SK-N-SH (cell line): ENCODE results near the gene ACTRT1. TPM values are rescaled to one million over a fixed set of nuclear protein-coding genes. Genes with fewer than 3 reads are reported as not detected.

Experiments
- CTCF ChIA-PET: fragments of 300-600, 350-600 bp; formaldehyde crosslinking; extraction: SDS; loops from one replicate; lab custom pipeline; 2021; lab: Yijun Ruan, JAX
- POLR2A ChIA-PET: fragments of 350-600 bp; sonication (Branson Sonifier 250); formaldehyde crosslinking; extraction: SDS; loops from one replicate; lab custom pipeline; 2020; ENCODE audit warnings: antibody characterized with exemption, inconsistent platforms; lab: Yijun Ruan, JAX
- DNase-seq: peaks from one replicate; pipeline ENCODE4 v3.0.0; 2012
- H2AFZ ChIP-seq: fragments of 200-600 bp; sonication (generic); 2 replicates; pipeline ENCODE4 v1.8.1; 2016; ENCODE audit warnings: antibody characterized with exemption, mild to moderate bottlenecking, low read depth
- H3F3A ChIP-seq: fragments of 200-600 bp; sonication (generic); replicated peaks from 2 replicates; pipeline ENCODE3; 2016; ENCODE audit warnings: antibody characterized with exemption, mild to moderate bottlenecking; ENCODE audit not compliant: insufficient read depth
- H3K27ac ChIP-seq, 2 experiments: fragments of 200-500 bp in 1 of 2; fragments of 200-600 bp in 1 of 2; sonication (Bioruptor generic) in 1 of 2; sonication (generic), shearing (Covaris generic) in 1 of 2; 2 replicates each; pipeline versions ENCODE4 v1.5.1 to v1.6.1; 2014 to 2016; ENCODE audit warnings: low read depth in 2 of 2, inconsistent platforms in 1 of 2, low read length in 1 of 2, mild to moderate bottlenecking in 1 of 2, mixed read lengths in 1 of 2
- H3K27me3 ChIP-seq: fragments of 200-600 bp; sonication (generic), shearing (Covaris generic); 2 replicates; pipeline ENCODE4 v1.6.1; 2016; ENCODE audit warnings: mixed run types; ENCODE audit not compliant: insufficient read depth
- H3K36me3 ChIP-seq, 2 experiments: fragments of 200-500 bp in 1 of 2; fragments of 200-600 bp in 1 of 2; sonication (Bioruptor generic) in 1 of 2; sonication (generic) in 1 of 2; replicated peaks in 1 of 2; 2 replicates each; pipeline versions ENCODE3 to v1.5.1; 2014 to 2016; ENCODE audit warnings: low read length in 1 of 2, mild to moderate bottlenecking in 1 of 2; ENCODE audit not compliant: insufficient read depth in 2 of 2, control insufficient read depth in 1 of 2
- H3K4me1 ChIP-seq, 2 experiments: fragments of 200-500 bp in 1 of 2; fragments of 200-600 bp in 1 of 2; sonication (Bioruptor generic) in 1 of 2; sonication (generic), shearing (Covaris generic) in 1 of 2; 2 replicates each; pipeline versions ENCODE4 v1.5.1 to v1.6.1; 2014 to 2016; ENCODE audit warnings: low read depth in 1 of 2, low read length in 1 of 2, mixed run types in 1 of 2; ENCODE audit not compliant: insufficient read depth in 2 of 2, control insufficient read depth in 1 of 2
- H3K4me2 ChIP-seq: fragments of 200-600 bp; sonication (generic), shearing (Covaris generic); 2 replicates; pipeline ENCODE4 v1.6.1; 2017; ENCODE audit warnings: mixed run types
- H3K4me3 ChIP-seq, 2 experiments: fragments of 200-500 bp in 1 of 2; fragments of 200-600 bp in 1 of 2; sonication (Bioruptor generic) in 1 of 2; sonication (generic), shearing (Covaris generic) in 1 of 2; 2 replicates each; pipeline versions ENCODE4 v1.5.1 to v1.8.1; 2014 to 2016; ENCODE audit warnings: low read depth in 2 of 2, inconsistent platforms in 1 of 2, low read length in 1 of 2, mild to moderate bottlenecking in 1 of 2, mixed read lengths in 1 of 2, moderate library complexity in 1 of 2
- H3K79me2 ChIP-seq: fragments of 200-600 bp; sonication (generic); 2 replicates; pipeline ENCODE4 v1.8.1; 2017; ENCODE audit warnings: mild to moderate bottlenecking; ENCODE audit not compliant: insufficient read depth
- H3K9ac ChIP-seq: fragments of 200-600 bp; sonication (generic); 2 replicates; pipeline ENCODE4 v1.6.1; 2017; ENCODE audit warnings: mixed run types
- H3K9me2 ChIP-seq: fragments of 200-600 bp; sonication (generic); 2 replicates; pipeline ENCODE4 v1.6.1; 2017; ENCODE audit warnings: mixed run types
- H3K9me3 ChIP-seq: fragments of 200-600 bp; sonication (generic); 2 replicates; pipeline ENCODE4 v1.6.1; 2017; ENCODE audit warnings: mixed run types, mild to moderate bottlenecking, moderate library complexity
- H4K20me1 ChIP-seq: fragments of 200-600 bp; sonication (generic); 2 replicates; pipeline ENCODE4 v1.6.1; 2017; ENCODE audit warnings: mild to moderate bottlenecking, mixed run types; ENCODE audit not compliant: insufficient read depth
- ELF1 ChIP-seq: IDR thresholded peaks from 2 replicates; pipeline ENCODE4 v1.4.0; 2012
- EP300 ChIP-seq, 2 experiments: IDR thresholded peaks; 2 replicates each; pipeline versions ENCODE4 v1.4.0 to v1.6.1; 2012; ENCODE audit warnings: borderline replicate concordance in 1 of 2, low read depth in 1 of 2, low read length in 1 of 2
- FOSL2 ChIP-seq: IDR thresholded peaks from 2 replicates; pipeline ENCODE4 v1.4.0; 2012; ENCODE audit warnings: low read depth, mild to moderate bottlenecking, moderate library complexity, borderline replicate concordance
- FOXJ3 ChIP-seq: sonication (generic); formaldehyde crosslinking; IDR thresholded peaks from 2 replicates; pipeline ENCODE4 v1.5.1; 2020; ENCODE audit warnings: mild to moderate bottlenecking, missing genetic modification reagents
- IRF3 ChIP-seq: fragments of 150-350 bp; IDR thresholded peaks from 2 replicates; pipeline ENCODE4 v1.6.1; 2016; ENCODE audit warnings: mild to moderate bottlenecking, low read depth, low read length
- MEF2A ChIP-seq: IDR thresholded peaks from 2 replicates; pipeline ENCODE4 v1.4.0; 2012; ENCODE audit warnings: low read depth, borderline replicate concordance
- NFIC ChIP-seq: IDR thresholded peaks from 2 replicates; pipeline ENCODE4 v1.4.0; 2012; ENCODE audit warnings: borderline replicate concordance
- NRF1 ChIP-seq: IDR thresholded peaks from 2 replicates; pipeline ENCODE4 v1.6.1; 2012; ENCODE audit warnings: low read depth, mild to moderate bottlenecking, low read length
- POLR2AphosphoS5 ChIP-seq: IDR thresholded peaks from 2 replicates; pipeline ENCODE4 v1.6.1; 2012; ENCODE audit warnings: low read depth, low read length
- RFX5 ChIP-seq: IDR thresholded peaks from 2 replicates; pipeline ENCODE4 v1.6.1; 2012; ENCODE audit warnings: mild to moderate bottlenecking, improper control_type of control experiment, low read length
- SIN3A ChIP-seq: IDR thresholded peaks from 2 replicates; pipeline ENCODE4 v1.6.1; 2012; ENCODE audit warnings: low read depth, mild to moderate bottlenecking, low read length, moderate library complexity, borderline replicate concordance
- TEAD4 ChIP-seq: IDR thresholded peaks from 2 replicates; pipeline ENCODE4 v1.4.0; 2012; ENCODE audit warnings: mild to moderate bottlenecking, borderline replicate concordance; ENCODE audit not compliant: insufficient read depth
- USF2 ChIP-seq: fragments of 150-350 bp; IDR thresholded peaks from 2 replicates; pipeline ENCODE4 v1.6.1; 2017; ENCODE audit warnings: antibody characterized with exemption, low read length, low read depth, borderline replicate concordance
- ZBTB33 ChIP-seq: IDR thresholded peaks from 2 replicates; pipeline ENCODE4 v1.4.0; 2012; ENCODE audit warnings: low read depth, borderline replicate concordance
- WGBS: methylation state at CpG from one replicate; pipeline ENCODE4 v1.1.6; 2017; ENCODE audit warnings: low lambda C conversion rate; 5-methylcytosine and 5-hydroxymethylcytosine counted together
- polyA plus RNA-seq, 3 experiments: library from polyadenylated mRNA; depleted of rRNA; stranded (reverse); fragments of >200 nt; gene quantifications; 2 replicates each; pipeline ENCODE4 v1.2.3, GENCODE V29; 2012
- TF ChIP-seq, protein P1 (sequence below): IDR thresholded peaks from 2 replicates; pipeline ENCODE4 v1.4.0; 2012; ENCODE audit warnings: low read depth, borderline replicate concordance
- TF ChIP-seq, protein P2 (sequence below): IDR thresholded peaks from 2 replicates; pipeline ENCODE4 v1.6.1; 2012; ENCODE audit warnings: mild to moderate bottlenecking, low read depth, low read length, moderate library complexity

The ACTRT1 gene
- polyA plus RNA-seq, 1 of the 3 experiments (the other 2 are of a cell fraction) = not detected

DNA sequence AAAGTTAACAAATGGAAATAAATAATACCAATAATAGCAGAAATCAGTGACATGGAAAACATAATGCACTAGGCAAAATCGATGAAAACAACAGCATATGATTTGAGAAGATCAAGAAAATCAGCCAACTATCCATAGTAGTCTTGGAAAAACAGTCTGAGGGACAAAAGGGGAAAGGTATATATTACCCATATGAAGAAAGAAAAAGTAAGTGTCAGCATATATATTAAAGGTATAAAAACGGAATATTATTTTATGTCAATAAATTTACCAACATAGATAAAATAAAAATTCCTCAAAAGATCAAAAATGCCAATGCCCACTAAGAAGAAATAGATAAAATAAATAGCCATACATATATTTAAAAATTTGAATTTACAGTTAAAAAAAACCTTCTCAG, 33.0 kb downstream of the ACTRT1 start (continued):
- TF ChIP-seq NFIC (no peak), ELF1 (no peak)

DNA sequence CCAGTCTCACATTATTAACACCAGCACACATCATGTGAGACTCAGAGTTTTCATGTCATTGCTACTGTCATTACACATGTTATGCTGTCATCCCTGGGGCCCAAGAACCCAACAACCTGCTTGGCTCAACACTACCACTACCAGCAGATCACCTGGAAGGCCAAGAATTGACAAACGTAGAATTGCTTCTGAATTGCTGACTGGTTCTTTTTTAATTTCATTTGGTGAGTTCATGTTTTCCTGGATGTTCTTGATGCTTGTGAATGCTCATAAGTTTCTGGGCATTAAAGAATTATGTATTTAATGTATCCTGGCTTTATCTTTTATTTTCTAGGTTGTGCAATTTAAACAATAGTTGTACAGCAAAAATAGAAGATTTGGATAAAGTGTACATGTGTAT, 40.2 kb downstream of the ACTRT1 start:
- Histone ChIP-seq H3K4me2 (no peak overlapping the region), H3F3A (no peaks in the 10 kb centered on the region), H3K9ac (no peak overlapping the region), H3K79me2 (no peaks in the 10 kb centered on the region), H3K4me1 (no peaks in the 10 kb centered on the region), H3K27ac (no peak overlapping the region), H3K27me3 (no peaks in the 10 kb centered on the region), H3K4me3 (no peak overlapping the region), H4K20me1 (no peaks in the 10 kb centered on the region), H3K36me3 (no peaks in the 10 kb centered on the region), H2AFZ (no peak overlapping the region), H3K9me3 (no peaks in the 10 kb centered on the region), H3K9me2 (no peaks in the 10 kb centered on the region)
- POLR2A ChIA-PET = no interaction called here
- CTCF ChIA-PET = no interaction called here
- WGBS = 0% methylated on average over 1 of the region's 1 CpG
- TF ChIP-seq, protein P1, sequence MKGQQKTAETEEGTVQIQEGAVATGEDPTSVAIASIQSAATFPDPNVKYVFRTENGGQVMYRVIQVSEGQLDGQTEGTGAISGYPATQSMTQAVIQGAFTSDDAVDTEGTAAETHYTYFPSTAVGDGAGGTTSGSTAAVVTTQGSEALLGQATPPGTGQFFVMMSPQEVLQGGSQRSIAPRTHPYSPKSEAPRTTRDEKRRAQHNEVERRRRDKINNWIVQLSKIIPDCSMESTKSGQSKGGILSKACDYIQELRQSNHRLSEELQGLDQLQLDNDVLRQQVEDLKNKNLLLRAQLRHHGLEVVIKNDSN = no peak
- TF ChIP-seq FOSL2 (no peak), ZBTB33 (no peak)
- DNase-seq = no peak

DNA sequence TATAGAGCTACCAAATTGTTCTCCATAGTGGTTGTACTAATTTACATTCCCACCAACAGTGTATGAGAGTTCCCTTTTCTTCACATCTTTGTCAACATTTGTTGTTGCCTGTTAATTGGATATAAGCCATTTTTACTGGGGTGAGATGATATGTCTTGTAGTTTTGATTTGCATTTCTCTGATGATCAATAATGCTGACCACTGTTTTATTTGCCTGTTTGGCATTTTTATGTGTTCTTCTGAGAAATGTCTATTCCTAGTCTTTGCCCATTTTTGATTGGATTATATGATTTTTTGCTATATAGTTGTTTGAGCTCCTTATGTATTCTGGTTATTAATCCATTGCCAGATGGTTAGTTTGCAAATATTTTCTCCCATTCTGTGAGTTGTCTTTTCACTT, 44.3 kb downstream of the ACTRT1 start:
- H3F3A ChIP-seq = no peaks in the 10 kb centered on the region
- DNase-seq = no peak
- no peak overlapping the region for H2AFZ ChIP-seq
- H3K9ac ChIP-seq = no peak overlapping the region
- no peaks in the 10 kb centered on the region for H4K20me1 ChIP-seq
- no peaks in the 10 kb centered on the region for H3K9me3 ChIP-seq
- H3K4me2 ChIP-seq = no peak overlapping the region
- H3K36me3 ChIP-seq = no peaks in the 10 kb centered on the region
- no peak overlapping the region for H3K4me3 ChIP-seq
- ChIA-PET POLR2A (no interaction called here), CTCF (no interaction called here)
- H3K4me1 ChIP-seq = no peaks in the 10 kb centered on the region
- H3K79me2 ChIP-seq = no peaks in the 10 kb centered on the region
- no peaks in the 10 kb centered on the region for H3K27me3 ChIP-seq
- no peaks in the 10 kb centered on the region for H3K9me2 ChIP-seq
- H3K27ac ChIP-seq = no peak overlapping the region
- TF ChIP-seq MEF2A (no peak), SIN3A (no peak), IRF3 (no peak), USF2 (no peak), FOXJ3 (CRISPR knock-in tag) (no peak), TEAD4 (no peak), POLR2AphosphoS5 (no peak), NRF1 (no peak), EP300 (IDR thresholded peaks at IDR 0.05; ENCODE audit: borderline replicate concordance in 1 of 2, low read depth in 1 of 2, low read length in 1 of 2) (no peak), RFX5 (no peak)
- TF ChIP-seq, protein P2, sequence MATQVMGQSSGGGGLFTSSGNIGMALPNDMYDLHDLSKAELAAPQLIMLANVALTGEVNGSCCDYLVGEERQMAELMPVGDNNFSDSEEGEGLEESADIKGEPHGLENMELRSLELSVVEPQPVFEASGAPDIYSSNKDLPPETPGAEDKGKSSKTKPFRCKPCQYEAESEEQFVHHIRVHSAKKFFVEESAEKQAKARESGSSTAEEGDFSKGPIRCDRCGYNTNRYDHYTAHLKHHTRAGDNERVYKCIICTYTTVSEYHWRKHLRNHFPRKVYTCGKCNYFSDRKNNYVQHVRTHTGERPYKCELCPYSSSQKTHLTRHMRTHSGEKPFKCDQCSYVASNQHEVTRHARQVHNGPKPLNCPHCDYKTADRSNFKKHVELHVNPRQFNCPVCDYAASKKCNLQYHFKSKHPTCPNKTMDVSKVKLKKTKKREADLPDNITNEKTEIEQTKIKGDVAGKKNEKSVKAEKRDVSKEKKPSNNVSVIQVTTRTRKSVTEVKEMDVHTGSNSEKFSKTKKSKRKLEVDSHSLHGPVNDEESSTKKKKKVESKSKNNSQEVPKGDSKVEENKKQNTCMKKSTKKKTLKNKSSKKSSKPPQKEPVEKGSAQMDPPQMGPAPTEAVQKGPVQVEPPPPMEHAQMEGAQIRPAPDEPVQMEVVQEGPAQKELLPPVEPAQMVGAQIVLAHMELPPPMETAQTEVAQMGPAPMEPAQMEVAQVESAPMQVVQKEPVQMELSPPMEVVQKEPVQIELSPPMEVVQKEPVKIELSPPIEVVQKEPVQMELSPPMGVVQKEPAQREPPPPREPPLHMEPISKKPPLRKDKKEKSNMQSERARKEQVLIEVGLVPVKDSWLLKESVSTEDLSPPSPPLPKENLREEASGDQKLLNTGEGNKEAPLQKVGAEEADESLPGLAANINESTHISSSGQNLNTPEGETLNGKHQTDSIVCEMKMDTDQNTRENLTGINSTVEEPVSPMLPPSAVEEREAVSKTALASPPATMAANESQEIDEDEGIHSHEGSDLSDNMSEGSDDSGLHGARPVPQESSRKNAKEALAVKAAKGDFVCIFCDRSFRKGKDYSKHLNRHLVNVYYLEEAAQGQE = no peak
